ENCODE data around the gene ZNF33B.
"Not testable (repeated sequence)": the region's sequence is repeated elsewhere in the genome, so short reads cannot be mapped to it uniquely, and the experiment has no call there.

ZNF33B gene

GRCh38 chr10:42578019-42578418 lies 60.4 kb downstream of the ZNF33B start:
- DNase-seq (ENCODE audit: insufficient read length, low spot score) (no peak), FAIRE-seq (no peak)
- TF ChIP-seq POLR2A (IDR thresholded peaks at IDR 0.05; ENCODE audit: low read depth, low read length), result no peak

GRCh38 chr10:42576338-42576737 lies 62.0 kb downstream of the ZNF33B start:
- DNase-seq (ENCODE audit: insufficient read length, low spot score) (no peak), FAIRE-seq (no peak)
- TF ChIP-seq POLR2A (IDR thresholded peaks at IDR 0.05; ENCODE audit: low read depth, low read length), result no peak

GRCh38 chr10:42574336-42574735 lies 64.0 kb downstream of the ZNF33B start:
- no peak for TF ChIP-seq POLR2A (IDR thresholded peaks at IDR 0.05; ENCODE audit: low read depth, low read length)
- DNase-seq (ENCODE audit: insufficient read length, low spot score) (no peak), FAIRE-seq (no peak)

- no peak for FAIRE-seq
- DNase-seq (ENCODE audit: insufficient read length, low spot score), result no peak
- no peak for TF ChIP-seq POLR2A (IDR thresholded peaks at IDR 0.05; ENCODE audit: low read depth, low read length)
Observed at GRCh38 chr10:42556931-42557330, 81.4 kb downstream of the ZNF33B start.

- FAIRE-seq; DNase-seq (ENCODE audit: insufficient read length, low spot score): not testable (repeated sequence)
Observed at GRCh38 chr10:42553576-42553975, 84.8 kb downstream of the ZNF33B start.

GRCh38 chr10:42553064-42553407 lies 85.3 kb downstream of the ZNF33B start:
- TF ChIP-seq POLR2A (IDR thresholded peaks at IDR 0.05; ENCODE audit: low read depth, low read length), result no peak
- FAIRE-seq, result no peak
- DNase-seq (ENCODE audit: insufficient read length, low spot score), result no peak

- TF ChIP-seq POLR2A (IDR thresholded peaks at IDR 0.05; ENCODE audit: low read depth, low read length), result peak; percentile 60
- FAIRE-seq, result peak; percentile 87
- DNase-seq (ENCODE audit: insufficient read length, low spot score), result peak; percentile 80
Observed at GRCh38 chr10:42552188-42553063, 85.9 kb downstream of the ZNF33B start.

- no peak for FAIRE-seq
- DNase-seq (ENCODE audit: insufficient read length, low spot score), result no peak
Observed at GRCh38 chr10:42551582-42552187, 86.7 kb downstream of the ZNF33B start.

GRCh38 chr10:42549851-42550250 lies 88.5 kb downstream of the ZNF33B start:
- no peak for DNase-seq (ENCODE audit: insufficient read length, low spot score)
- TF ChIP-seq POLR2A (IDR thresholded peaks at IDR 0.05; ENCODE audit: low read depth, low read length), result no peak
- FAIRE-seq, result no peak

More at GRCh38 chr10:42551582-42552187, 86.7 kb downstream of the ZNF33B start:
- no peak for TF ChIP-seq POLR2A (IDR thresholded peaks at IDR 0.05; ENCODE audit: low read depth, low read length)

GRCh38 chr10:42548254-42548653 lies 90.1 kb downstream of the ZNF33B start:
- no peak for TF ChIP-seq POLR2A (IDR thresholded peaks at IDR 0.05; ENCODE audit: low read depth, low read length)
- FAIRE-seq, result no peak
- DNase-seq (ENCODE audit: insufficient read length, low spot score), result no peak

- TF ChIP-seq POLR2A (IDR thresholded peaks at IDR 0.05; ENCODE audit: low read depth, low read length), result no peak
- DNase-seq (ENCODE audit: insufficient read length, low spot score), result no peak
- FAIRE-seq, result no peak
Observed at GRCh38 chr10:42544945-42545344, 93.4 kb downstream of the ZNF33B start.

GRCh38 chr10:42543840-42544372 lies 94.5 kb downstream of the ZNF33B start:
- no peak for DNase-seq (ENCODE audit: insufficient read length, low spot score)
- no peak for FAIRE-seq
- TF ChIP-seq POLR2A (IDR thresholded peaks at IDR 0.05; ENCODE audit: low read depth, low read length), result no peak
